ENCODE data around the gene ADAD2. TPM values are rescaled to one million over a fixed set of nuclear protein-coding genes. Genes with fewer than 3 reads are reported as not detected.

Gene ADAD2
- total RNA-seq, 1 experiment from 2014 or later = not detected

GRCh38 chr16:84236671-84237070 lies 45.7 kb downstream of the ADAD2 start:
- Histone ChIP-seq H3K4me3 (ENCODE audit: insufficient read depth, low read depth, low read length) (no peak overlapping the region), H3K36me3 (replicated peaks; ENCODE audit: control insufficient read depth, insufficient read depth, low read length) (no peaks in the 10 kb centered on the region), H3K27me3 (ENCODE audit: control insufficient read depth, insufficient read depth, low read length) (no peaks in the 10 kb centered on the region)
- peak; percentile 42 for DNase-seq

GRCh38 chr16:84237994-84238750 lies 47.2 kb downstream of the ADAD2 start:
- Histone ChIP-seq H3K4me3 (ENCODE audit: insufficient read depth, low read depth, low read length) (no peak overlapping the region), H3K36me3 (replicated peaks; ENCODE audit: control insufficient read depth, insufficient read depth, low read length) (no peaks in the 10 kb centered on the region), H3K27me3 (ENCODE audit: control insufficient read depth, insufficient read depth, low read length) (no peaks in the 10 kb centered on the region)
- DNase-seq = peak; percentile 10

DNA sequence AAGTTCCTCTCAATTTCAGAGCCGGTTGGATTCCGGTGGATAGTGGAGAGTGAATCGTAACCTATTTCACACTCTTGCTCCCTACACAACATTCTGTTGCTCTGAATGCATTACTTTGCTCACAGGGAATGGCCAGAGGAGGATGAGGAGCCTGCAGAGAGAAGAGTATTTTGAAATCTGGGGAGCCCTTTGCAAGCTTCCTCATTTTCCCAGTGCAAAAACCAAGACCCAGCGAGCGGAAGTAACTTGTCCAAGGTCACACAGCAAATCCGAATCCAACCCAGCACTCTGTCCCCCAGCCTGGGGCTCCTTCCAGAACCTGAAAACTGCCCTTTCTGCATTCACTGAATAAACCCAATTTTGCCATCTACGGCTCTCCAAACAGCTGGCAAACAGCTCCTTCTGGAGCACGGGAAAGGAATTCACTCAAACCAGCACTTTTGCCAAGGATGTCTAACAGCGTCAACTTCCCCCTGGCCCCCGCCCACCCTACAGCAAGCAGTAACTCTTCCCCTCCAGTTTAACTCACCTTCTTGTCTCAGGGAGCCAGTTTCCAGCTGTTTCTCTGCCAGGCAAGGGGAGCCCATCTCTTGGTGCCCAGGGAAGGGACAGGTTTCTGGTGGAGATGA lies 48.3 kb downstream of the ADAD2 start:
- Histone ChIP-seq H3K27me3 (ENCODE audit: control insufficient read depth, insufficient read depth, low read length) (no peaks in the 10 kb centered on the region), H3K4me3 (ENCODE audit: insufficient read depth, low read depth, low read length) (no peak overlapping the region)

GRCh38 chr16:84239909-84240308 lies 49.0 kb downstream of the ADAD2 start, which contains the start of gene KCNG4:
TSS of gene KCNG4 (minus strand) at chr16:84240012. CDS start at chr16:84237485, 2,527 bp downstream.
- DNase-seq = peak; percentile 33
- Histone ChIP-seq H3K27me3 (ENCODE audit: control insufficient read depth, insufficient read depth, low read length) (no peaks in the 10 kb centered on the region), H3K4me3 (ENCODE audit: insufficient read depth, low read depth, low read length) (no peak within 1 kb of the TSS), H3K36me3 (replicated peaks; ENCODE audit: control insufficient read depth, insufficient read depth, low read length) (no peaks in the 10 kb centered on the region)

More for the DNA sequence above, 48.3 kb downstream of the ADAD2 start:
- peak; percentile 68 for DNase-seq
- no peaks in the 10 kb centered on the region for H3K36me3 ChIP-seq (replicated peaks; ENCODE audit: control insufficient read depth, insufficient read depth, low read length)

DNA sequence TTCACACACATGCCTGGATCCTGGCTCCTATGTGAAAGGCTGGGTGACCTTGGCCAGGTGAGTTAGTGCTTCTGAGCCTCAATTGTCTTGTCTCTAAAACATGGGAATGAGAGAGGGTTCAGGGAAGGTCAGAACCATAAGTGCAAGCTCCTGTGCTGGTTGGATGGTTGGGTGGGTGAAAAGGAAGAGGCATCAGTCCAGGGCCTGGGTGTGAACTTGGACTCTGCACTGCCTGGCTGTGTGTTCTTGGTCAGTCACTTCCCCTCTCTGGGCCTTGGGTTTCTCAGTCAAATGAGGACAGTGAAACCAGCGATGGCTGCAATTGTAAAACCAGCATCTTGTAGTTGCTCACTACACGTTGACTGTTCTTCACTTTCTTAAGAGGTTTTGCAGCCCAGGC lies 49.5 kb downstream of the ADAD2 start:
- Histone ChIP-seq H3K4me3 (ENCODE audit: insufficient read depth, low read depth, low read length) (no peak overlapping the region), H3K36me3 (replicated peaks; ENCODE audit: control insufficient read depth, insufficient read depth, low read length) (no peaks in the 10 kb centered on the region), H3K27me3 (ENCODE audit: control insufficient read depth, insufficient read depth, low read length) (no peaks in the 10 kb centered on the region)
- DNase-seq = no peak

DNA sequence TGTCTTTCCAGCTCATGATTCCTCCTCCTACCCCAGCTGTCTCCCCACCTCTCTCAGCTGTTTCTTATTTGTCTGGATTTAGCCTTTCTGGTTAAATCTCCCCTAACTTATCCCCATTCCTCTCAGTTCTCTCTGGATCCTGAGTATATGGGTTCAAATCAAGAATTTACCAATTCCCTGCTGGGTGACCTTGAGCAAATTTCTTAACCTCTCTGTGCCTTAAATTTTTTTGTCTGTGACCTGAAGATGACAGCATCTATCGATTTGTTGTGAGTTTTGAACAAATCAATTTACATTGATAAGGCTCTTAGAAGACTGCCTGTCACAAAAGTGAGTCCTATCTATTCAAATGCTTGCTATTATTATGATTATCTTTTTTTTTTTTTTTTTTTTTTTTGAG lies 50.8 kb downstream of the ADAD2 start:
- H3K4me3 ChIP-seq (ENCODE audit: insufficient read depth, low read depth, low read length) = no peak overlapping the region
- no peaks in the 10 kb centered on the region for H3K27me3 ChIP-seq (ENCODE audit: control insufficient read depth, insufficient read depth, low read length)
- no peak for DNase-seq
- H3K36me3 ChIP-seq (replicated peaks; ENCODE audit: control insufficient read depth, insufficient read depth, low read length) = no peaks in the 10 kb centered on the region

DNA sequence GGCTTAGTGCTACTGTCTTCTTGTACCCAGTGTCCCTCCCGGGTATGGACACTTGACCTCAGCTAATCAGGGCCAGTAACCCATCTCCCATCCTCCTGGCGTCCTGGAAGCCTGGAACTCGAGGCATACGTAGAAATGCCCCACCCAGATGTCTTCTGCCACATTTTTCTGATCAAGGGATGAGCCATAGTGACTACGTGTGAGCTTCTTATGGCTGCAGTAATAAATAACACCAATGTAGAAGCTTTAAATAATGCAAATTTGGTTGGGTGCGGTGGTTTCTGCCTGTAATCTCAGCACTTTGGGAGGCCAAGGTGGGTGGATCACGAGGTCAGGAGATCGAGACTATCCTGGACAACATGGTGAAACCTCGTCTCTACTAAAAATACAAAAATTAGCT lies 51.9 kb downstream of the ADAD2 start:
- no peak overlapping the region for H3K4me3 ChIP-seq (ENCODE audit: insufficient read depth, low read depth, low read length)
- peak; percentile 11 for DNase-seq
- no peaks in the 10 kb centered on the region for H3K36me3 ChIP-seq (replicated peaks; ENCODE audit: control insufficient read depth, insufficient read depth, low read length)
- H3K27me3 ChIP-seq (ENCODE audit: control insufficient read depth, insufficient read depth, low read length) = no peaks in the 10 kb centered on the region

DNA sequence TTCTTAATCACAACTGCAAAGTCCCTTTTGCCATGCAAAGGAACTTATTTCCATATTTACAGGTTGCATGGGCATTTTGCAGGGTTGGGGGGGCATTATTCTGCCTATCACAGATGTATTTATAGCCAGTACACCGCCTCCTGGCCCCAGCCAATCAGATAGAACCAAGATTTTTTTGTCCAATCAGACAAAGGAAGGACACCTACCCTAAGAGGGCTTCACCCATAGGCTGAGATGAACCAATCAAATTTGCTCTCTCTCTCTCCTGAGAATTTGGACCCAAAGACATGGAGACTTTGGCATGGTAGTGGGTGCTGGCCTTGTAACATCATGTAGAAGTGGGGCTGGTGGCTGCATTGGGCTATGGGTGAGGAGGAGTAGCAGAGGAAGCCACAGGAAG lies 52.8 kb downstream of the ADAD2 start:
- no peaks in the 10 kb centered on the region for H3K27me3 ChIP-seq (ENCODE audit: control insufficient read depth, insufficient read depth, low read length)
- H3K36me3 ChIP-seq (replicated peaks; ENCODE audit: control insufficient read depth, insufficient read depth, low read length) = no peaks in the 10 kb centered on the region
- H3K4me3 ChIP-seq (ENCODE audit: insufficient read depth, low read depth, low read length) = no peak overlapping the region
- DNase-seq = peak; percentile 48

DNA sequence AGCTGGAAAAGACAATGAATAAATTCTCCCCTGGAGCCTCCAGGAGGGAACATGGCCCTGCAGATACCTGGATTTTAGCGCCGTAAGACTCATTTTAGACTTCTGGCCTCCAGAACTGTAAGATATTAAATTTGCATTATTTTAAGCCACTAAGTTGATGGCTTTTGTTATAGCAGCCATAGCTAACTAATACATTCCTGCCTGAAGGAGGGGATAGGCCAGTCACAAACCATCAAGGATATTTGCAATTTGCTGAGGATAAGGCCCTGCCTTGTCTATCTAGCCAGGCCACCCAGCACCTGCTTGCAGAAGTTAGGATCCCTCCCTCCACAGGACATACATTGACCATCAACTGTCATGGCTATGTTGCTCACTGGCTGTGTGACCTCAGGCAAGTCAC lies 53.8 kb downstream of the ADAD2 start:
- Histone ChIP-seq H3K4me3 (ENCODE audit: insufficient read depth, low read depth, low read length) (no peak overlapping the region), H3K27me3 (ENCODE audit: control insufficient read depth, insufficient read depth, low read length) (no peaks in the 10 kb centered on the region), H3K36me3 (replicated peaks; ENCODE audit: control insufficient read depth, insufficient read depth, low read length) (no peaks in the 10 kb centered on the region)
- DNase-seq = no peak

GRCh38 chr16:84245956-84246678 lies 55.2 kb downstream of the ADAD2 start:
- H3K36me3 ChIP-seq (replicated peaks; ENCODE audit: control insufficient read depth, insufficient read depth, low read length) = no peaks in the 10 kb centered on the region
- H3K27me3 ChIP-seq (ENCODE audit: control insufficient read depth, insufficient read depth, low read length) = no peaks in the 10 kb centered on the region
- no peak for DNase-seq
- no peak overlapping the region for H3K4me3 ChIP-seq (ENCODE audit: insufficient read depth, low read depth, low read length)

DNA sequence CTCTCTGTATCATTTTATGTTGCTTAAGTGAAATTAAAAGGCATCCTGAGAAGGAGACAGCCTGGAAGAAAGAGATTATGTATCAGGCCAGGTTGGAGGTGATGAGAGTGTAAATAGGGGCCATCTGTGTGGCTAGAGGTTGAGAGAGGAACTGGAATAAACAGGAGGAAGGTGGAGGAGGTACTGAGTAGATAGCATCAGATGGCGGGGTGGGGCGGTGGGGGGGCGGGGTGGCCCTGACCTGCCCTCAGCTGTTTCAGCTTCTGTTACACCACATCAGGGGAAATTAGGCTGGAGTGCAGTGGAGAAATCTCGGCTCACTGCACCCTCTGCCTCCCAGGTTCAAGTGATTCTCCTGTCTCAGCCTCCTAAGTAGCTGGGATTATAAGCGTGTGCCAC lies 55.7 kb downstream of the ADAD2 start:
- peak; percentile 16 for DNase-seq
- H3K36me3 ChIP-seq (replicated peaks; ENCODE audit: control insufficient read depth, insufficient read depth, low read length) = no peaks in the 10 kb centered on the region
- no peak overlapping the region for H3K4me3 ChIP-seq (ENCODE audit: insufficient read depth, low read depth, low read length)
- no peaks in the 10 kb centered on the region for H3K27me3 ChIP-seq (ENCODE audit: control insufficient read depth, insufficient read depth, low read length)

Other genes with a start within 250 kb of the ADAD2 start
- gene OSGIN1, start 237.9 kb upstream of the ADAD2 start, total RNA-seq (2014; rRNA removed; shearing (Covaris generic)) = 1.3 and 1.6 TPM in 2 replicates
- gene NECAB2, start 222.9 kb upstream of the ADAD2 start, total RNA-seq (2014; rRNA removed; shearing (Covaris generic)) = 0.55 and 1.2 TPM in 2 replicates
- not detected in 2 replicates for gene SLC38A8, start 148.4 kb upstream of the ADAD2 start, total RNA-seq (2014; rRNA removed; shearing (Covaris generic))
- gene MBTPS1, start 74.2 kb upstream of the ADAD2 start, total RNA-seq (2014; rRNA removed; shearing (Covaris generic)) = 32.3 and 34.4 TPM in 2 replicates
- 44.5 and 53.5 TPM in 2 replicates for gene HSDL1, start 46.0 kb upstream of the ADAD2 start, total RNA-seq (2014; rRNA removed; shearing (Covaris generic))
- 0.07 TPM in 1 of 2 replicates, not detected in the other for gene DNAAF1, start 45.8 kb upstream of the ADAD2 start, total RNA-seq (2014; rRNA removed; shearing (Covaris generic))
- gene TAF1C, start 4.1 kb upstream of the ADAD2 start, total RNA-seq (2014; rRNA removed; shearing (Covaris generic)) = 38.8 and 51.9 TPM in 2 replicates
- gene KCNG4, start 48.9 kb downstream of the ADAD2 start, total RNA-seq (2014; rRNA removed; shearing (Covaris generic)) = not detected in 2 replicates
- 0.59 and 0.97 TPM in 2 replicates for gene WFDC1, start 103.7 kb downstream of the ADAD2 start, total RNA-seq (2014; rRNA removed; shearing (Covaris generic))
- gene ATP2C2, start 177.4 kb downstream of the ADAD2 start, total RNA-seq (2014; rRNA removed; shearing (Covaris generic)) = 0.24 and 0.37 TPM in 2 replicates